Daoy (cell line): ENCODE data around the gene ZDHHC14. TPM values are rescaled to one million over a fixed set of nuclear protein-coding genes. Genes with fewer than 3 reads are reported as not detected.

Experiments
- DNase-seq: peaks from one replicate; pipeline ENCODE4 v3.0.0-alpha.2; 2015; ENCODE audit warnings: low read depth
- total RNA-seq: library from RNA; depleted of rRNA; stranded (reverse); fragments of >200 nt; shearing (Covaris generic); gene quantifications from 2 replicates; pipeline ENCODE4 v1.2.3, GENCODE V29; 2014

Gene ZDHHC14
- total RNA-seq, 1 experiment from 2014 or later: 12.2 TPM

- no peak for DNase-seq
Observed at GRCh38 chr6:157491571-157492232, 110.7 kb downstream of the ZDHHC14 start.

DNA sequence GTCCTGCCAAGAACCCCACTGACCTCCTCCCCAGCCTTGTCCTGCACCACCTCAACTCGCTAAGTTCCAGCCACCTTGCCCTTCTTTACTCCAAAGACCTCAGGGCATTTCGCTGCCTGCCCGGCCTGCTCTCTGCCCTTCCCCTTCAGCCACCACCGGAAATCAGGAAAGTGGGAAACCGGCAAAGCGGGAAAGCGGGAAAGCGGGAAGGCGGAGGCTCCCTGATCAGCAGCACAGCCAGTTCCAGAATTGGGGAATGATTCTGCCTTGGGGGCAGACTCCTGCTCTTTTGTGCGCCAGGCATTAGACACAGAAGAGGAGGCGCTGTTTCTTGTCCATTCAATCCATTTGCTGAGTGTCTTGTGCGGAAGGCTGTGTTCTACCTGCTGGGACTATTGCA lies 111.3 kb downstream of the ZDHHC14 start:
- no peak for DNase-seq

DNA sequence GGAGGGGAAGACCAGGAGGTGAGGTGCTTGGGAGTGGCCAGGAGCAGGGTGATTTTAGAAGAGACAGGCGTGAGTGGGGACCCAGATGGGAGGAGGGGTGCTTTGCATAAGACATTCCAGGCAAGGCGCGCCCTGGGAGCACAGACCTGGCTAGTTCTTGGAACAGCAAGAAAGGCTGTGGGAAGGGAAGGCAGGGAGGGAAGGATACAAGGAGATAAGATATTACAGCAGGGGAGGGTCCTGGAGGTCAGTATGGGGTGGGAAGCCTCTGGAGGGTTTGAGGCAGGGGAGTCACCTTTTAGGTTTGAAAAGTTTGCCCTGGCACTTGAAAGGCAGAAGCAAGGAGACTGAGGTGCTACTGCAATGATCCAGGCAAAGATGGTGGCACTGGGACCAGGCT lies 111.8 kb downstream of the ZDHHC14 start:
- no peak for DNase-seq

- no peak for DNase-seq
Observed at GRCh38 chr6:157493173-157493572, 112.2 kb downstream of the ZDHHC14 start.

- DNase-seq: no peak
Observed at GRCh38 chr6:157493576-157493975, 112.6 kb downstream of the ZDHHC14 start.

DNA sequence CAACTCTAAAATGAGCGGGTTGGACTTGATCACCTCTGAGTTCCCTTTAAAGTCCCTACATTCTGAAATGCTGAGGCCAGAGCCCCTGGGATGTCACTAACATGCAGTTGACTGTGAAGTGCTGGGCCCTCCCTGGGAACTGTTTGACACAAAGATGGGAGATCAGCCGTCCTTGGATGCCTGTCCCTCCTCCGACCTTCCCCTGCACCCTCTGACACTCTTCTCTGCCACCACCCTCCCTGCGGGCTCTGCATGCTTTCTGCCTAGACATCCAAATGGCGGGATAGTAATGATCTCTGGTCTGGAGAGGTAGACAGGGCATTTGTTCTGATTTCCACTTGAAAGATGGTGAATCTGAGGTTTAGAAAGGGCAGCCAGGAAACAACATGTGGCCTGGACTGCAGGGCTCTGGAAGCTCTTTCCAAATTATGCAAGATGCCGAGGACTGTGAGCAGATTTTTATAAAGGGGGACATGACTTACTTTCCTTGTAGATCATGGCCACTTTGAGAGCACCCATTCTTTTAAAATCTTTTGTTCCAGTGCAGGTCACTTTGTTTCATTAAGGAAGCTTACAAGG lies 113.2 kb downstream of the ZDHHC14 start:
- no peak for DNase-seq

DNA sequence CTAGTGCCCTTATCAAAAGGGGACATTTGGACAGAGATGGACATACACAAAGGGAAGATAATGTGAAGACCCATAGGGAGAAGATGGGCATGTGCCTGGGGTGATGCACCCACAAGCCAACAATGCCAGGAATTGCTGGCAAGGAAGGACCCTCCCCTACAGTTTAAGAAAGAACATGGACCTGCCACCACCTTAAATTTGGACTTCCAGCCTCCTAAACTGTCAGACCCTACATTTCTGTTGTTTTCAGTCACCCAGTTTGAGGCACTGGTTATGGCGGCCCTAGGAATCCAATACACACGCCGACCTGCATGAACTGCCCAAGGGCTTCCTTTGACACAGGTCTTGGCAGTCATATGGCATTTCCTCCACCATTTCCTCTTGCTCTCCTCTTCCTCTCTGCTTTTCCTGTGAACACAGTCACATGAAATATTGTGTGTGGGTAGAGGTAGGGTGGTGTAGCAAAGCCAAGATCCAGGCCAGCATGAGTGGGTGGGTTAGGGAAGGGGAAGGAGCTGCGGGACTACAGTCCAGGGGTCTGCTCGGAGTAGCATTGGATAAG lies 115.6 kb downstream of the ZDHHC14 start:
- DNase-seq: no peak

- no peak for DNase-seq
Observed at GRCh38 chr6:157497579-157497978, 116.6 kb downstream of the ZDHHC14 start.

DNA sequence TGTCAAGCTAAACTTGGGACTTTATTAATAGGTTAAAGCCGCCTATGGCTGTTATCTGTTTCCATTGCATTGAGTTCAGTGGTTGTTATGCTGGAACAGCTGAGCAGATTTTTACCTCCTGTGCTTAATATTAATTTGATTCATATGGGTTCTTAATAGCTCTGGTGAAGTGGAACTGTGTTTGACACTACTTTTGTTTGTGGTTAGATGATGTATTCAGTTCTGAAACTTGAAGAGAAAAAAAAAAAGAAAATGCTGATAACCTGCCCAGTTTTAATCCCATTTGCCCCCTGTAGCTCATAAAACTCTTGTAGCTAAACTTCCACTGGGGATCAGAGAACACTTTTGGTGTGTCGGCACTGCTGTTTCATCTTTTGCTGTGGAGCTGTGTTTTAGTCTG lies 117.8 kb downstream of the ZDHHC14 start:
- DNase-seq: no peak

DNA sequence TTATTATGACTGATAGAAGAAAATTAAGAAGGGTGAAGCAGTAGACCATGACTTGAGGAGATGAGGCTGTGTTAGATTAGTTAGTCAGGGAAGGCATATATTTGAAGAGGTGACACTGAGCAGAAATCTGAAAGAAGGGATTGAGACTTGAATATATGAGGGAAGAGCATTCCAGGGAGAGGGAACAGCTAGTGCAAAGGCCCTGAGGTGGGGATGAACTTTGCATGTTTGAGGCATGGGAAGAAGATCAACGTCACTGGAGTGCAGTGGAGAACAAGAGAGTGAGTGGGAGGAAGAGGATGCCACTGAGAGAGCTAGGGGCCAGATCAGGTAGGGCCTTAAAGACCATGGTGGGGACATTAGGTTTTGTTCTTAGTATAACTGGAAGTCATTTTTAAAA lies 119.0 kb downstream of the ZDHHC14 start:
- DNase-seq: no peak

GRCh38 chr6:157503018-157503747 lies 122.2 kb downstream of the ZDHHC14 start:
- no peak for DNase-seq

DNA sequence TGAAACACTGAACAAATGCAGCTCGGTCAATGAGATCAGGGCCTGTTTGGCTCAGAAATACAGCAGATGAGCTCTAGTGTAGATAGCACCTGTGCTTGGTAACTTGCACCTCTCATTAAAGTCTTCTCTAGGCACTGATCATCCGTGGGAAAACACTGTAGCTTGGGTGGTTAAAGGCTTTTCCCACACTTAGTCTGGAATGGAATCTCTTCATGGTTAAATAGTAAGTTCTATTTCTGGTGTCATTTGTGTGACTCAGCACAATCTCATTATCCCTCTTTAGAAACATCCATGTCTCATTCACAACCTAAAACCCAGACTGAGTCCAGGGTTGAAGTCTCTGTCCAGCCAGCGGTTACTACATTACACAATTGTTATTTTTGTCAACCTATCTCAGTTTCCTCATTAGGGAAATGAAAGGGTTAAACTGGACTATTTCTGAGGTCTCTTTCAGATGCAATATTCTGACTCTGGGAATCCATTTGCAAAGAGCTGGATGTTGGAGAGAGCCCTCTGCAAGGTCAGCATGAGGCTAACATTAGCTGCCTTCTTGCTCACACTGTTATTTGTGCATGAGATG lies 125.0 kb downstream of the ZDHHC14 start:
- no peak for DNase-seq

- no peak for DNase-seq
Observed at GRCh38 chr6:157510323-157511188, 129.6 kb downstream of the ZDHHC14 start.

GRCh38 chr6:157511682-157512381 lies 130.8 kb downstream of the ZDHHC14 start:
- no peak for DNase-seq

DNA sequence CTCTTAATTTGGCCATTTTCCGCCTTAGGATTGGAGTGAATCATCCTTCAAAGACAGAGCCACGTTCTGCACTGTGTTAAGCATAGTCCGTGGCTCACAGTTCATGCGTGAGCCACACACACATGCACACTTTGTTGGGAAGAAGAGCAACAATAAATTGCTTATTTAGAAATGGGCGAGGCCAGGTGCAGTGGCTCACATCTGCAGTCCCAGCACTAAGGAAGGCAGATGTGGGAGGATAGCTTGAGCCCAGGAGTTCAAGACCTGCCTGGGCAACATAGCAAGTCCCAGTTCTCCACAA lies 131.3 kb downstream of the ZDHHC14 start:
- DNase-seq: no peak

DNA sequence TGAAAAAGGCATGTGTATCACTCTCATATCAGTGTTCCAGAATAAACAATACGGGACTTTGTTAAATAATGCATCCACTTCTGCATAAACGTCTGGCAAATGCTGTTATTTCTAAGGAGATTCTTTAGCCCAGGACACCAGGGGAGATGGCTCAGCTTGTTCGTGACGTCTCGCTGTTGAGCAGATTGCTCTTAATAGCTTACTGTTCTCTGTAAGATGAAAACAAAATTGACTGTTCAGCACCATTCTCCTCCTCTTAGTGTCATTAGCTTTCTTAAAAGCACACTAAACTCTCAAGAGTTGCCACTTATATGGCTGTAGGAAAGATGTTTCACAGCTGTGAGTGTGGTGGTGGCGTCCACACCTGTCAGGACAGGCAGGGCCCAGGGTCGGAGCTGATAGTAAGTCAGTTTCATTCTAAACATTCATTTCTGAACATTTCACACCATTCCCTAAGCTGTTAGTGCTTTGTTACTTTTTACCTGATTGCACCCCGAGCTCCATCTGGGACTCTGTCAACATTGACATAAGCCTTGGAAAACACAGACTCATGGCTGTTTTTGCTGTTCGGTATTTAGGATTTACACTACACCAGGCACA lies 132.1 kb downstream of the ZDHHC14 start:
- DNase-seq: no peak

DNA sequence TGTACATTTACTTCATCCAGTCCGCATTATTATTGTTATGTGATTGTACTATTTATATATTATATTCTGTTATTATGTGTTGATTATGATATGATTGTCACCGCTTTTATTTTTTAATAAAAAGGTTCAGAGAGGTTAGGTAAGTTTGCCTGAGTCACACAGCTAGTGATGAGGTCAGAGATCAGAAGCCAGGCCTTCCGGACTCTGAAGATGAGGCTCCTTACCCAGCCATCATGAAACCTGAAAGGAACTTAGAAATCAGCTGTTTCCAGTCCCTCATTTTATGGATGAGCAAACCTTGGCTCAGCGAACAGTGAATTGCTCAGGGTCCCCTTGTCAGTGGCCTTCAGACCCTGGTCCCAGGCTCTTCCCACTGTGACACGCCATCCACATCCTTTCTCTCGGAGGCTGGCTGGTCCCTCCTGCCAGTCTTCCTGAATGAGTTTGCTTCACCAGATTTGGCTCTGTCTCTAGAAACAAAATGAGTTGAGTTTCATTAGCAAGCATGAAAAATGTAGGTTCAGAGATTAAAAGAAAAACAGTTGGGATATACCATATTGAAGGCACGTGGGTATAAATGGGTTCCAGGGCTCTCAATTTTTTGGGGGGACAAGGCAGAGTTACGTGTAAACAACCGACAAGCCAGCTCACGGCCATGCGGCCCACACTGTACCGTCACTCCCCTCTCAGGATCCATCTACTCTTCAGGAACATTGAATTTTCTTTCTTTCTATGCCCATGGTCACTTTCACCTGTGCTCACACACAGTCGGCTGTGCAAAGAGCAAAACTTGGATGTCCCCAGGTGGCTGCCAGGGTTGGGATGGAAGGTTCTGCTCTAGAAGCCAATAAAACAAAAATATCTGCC lies 132.9 kb downstream of the ZDHHC14 start:
- DNase-seq: no peak

- DNase-seq: peak; percentile 76
Observed at GRCh38 chr6:157514659-157515496, 133.9 kb downstream of the ZDHHC14 start.
